PFSK-1 (cell line): ENCODE measurements around the gene SLC39A11.

Source experiments
- FOXP2 ChIP-seq: optimal IDR thresholded peaks from 2 replicates; pipeline ENCODE3; 2011; ENCODE audit warnings: borderline replicate concordance, control low read depth, inconsistent platforms; ENCODE audit not compliant: insufficient read depth; ENCODE audit errors: extremely low read length, extremely low read depth
- POLR2AphosphoS5 ChIP-seq: IDR thresholded peaks from 2 replicates; pipeline ENCODE4 v1.6.1; 2012; ENCODE audit warnings: low read depth, mild to moderate bottlenecking, control low read depth, low read length, moderate library complexity
- SIN3A ChIP-seq: IDR thresholded peaks from 2 replicates; pipeline ENCODE4 v1.6.1; 2012; ENCODE audit warnings: mild to moderate bottlenecking, low read length, moderate library complexity, borderline replicate concordance; ENCODE audit not compliant: insufficient read depth
- TAF1 ChIP-seq: IDR thresholded peaks from 2 replicates; pipeline ENCODE4 v1.6.1; 2012; ENCODE audit warnings: low read length, control low read depth, borderline replicate concordance; ENCODE audit not compliant: insufficient read depth
- TF ChIP-seq, protein P1 (sequence below), 2 experiments: IDR thresholded peaks; 2 replicates each; pipeline versions ENCODE4 v1.6.1 to v1.8.0; 2011 to 2012; ENCODE audit warnings: low read depth in 2 of 2, low read length in 2 of 2, control low read depth in 1 of 2, inconsistent platforms in 1 of 2, mild to moderate bottlenecking in 1 of 2, moderate library complexity in 1 of 2; ENCODE audit not compliant: insufficient read depth in 1 of 2

Gene SLC39A11

DNA sequence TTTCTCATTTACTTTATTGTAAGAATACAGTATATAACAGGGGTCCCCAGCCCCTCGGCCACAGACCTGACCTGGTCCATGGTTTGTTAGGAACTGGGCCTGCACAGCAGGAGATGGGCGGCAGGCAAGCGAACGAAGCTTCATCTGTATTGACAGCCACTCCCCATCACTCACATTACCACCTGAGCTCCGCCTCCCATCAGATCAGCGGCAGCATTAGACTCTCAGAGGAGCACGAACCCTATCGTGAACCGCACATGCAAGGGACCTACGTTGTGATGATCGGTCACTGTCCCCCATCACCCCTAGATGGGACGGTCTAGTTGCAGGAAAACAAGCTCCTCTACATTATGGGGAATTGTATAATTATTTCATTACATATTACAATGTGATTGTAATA, 410.6 kb downstream of the SLC39A11 start:
- TF ChIP-seq POLR2AphosphoS5 (no peak), FOXP2 (no peak), SIN3A (no peak), TAF1 (no peak)
- TF ChIP-seq, protein P1, sequence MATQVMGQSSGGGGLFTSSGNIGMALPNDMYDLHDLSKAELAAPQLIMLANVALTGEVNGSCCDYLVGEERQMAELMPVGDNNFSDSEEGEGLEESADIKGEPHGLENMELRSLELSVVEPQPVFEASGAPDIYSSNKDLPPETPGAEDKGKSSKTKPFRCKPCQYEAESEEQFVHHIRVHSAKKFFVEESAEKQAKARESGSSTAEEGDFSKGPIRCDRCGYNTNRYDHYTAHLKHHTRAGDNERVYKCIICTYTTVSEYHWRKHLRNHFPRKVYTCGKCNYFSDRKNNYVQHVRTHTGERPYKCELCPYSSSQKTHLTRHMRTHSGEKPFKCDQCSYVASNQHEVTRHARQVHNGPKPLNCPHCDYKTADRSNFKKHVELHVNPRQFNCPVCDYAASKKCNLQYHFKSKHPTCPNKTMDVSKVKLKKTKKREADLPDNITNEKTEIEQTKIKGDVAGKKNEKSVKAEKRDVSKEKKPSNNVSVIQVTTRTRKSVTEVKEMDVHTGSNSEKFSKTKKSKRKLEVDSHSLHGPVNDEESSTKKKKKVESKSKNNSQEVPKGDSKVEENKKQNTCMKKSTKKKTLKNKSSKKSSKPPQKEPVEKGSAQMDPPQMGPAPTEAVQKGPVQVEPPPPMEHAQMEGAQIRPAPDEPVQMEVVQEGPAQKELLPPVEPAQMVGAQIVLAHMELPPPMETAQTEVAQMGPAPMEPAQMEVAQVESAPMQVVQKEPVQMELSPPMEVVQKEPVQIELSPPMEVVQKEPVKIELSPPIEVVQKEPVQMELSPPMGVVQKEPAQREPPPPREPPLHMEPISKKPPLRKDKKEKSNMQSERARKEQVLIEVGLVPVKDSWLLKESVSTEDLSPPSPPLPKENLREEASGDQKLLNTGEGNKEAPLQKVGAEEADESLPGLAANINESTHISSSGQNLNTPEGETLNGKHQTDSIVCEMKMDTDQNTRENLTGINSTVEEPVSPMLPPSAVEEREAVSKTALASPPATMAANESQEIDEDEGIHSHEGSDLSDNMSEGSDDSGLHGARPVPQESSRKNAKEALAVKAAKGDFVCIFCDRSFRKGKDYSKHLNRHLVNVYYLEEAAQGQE (IDR thresholded peaks at IDR 0.05; ENCODE audit: insufficient read depth in 1 of 2, low read depth in 2 of 2, low read length in 2 of 2): no peak

DNA sequence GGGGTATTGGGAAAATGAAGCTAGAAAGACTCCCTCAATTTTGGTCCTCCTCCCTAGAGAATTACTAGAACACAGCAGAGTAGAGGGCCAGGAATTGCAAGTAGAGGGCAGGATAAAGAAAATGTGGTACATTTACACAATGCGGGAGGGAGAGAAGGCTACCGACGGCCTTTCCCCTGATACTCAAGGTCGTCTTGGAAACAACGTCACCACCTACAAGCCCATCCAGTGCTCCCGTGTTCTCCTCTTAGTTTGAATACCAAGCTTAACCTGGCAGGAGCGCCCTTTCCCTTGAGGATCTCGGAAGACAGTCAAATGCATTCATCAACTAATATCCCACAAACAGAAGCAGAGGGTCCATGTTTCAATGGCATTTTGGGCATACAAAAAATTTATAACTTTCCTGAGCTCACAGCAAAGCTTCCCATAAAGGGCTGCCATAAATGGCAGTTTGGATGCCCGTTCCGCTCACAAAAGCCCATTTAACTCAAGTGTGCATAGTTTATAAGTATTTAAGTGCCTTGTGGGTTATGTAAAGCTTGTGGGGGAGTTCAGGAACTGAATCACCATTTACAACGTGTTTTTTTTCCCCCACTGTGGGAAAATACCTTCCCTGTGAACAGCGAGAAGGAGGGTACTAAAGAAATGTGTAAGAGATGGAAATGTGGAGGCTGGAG, 414.6 kb downstream of the SLC39A11 start:
- TF ChIP-seq SIN3A (no peak), TAF1 (no peak), POLR2AphosphoS5 (no peak), FOXP2 (no peak)
- TF ChIP-seq, protein P1 (IDR thresholded peaks at IDR 0.05; ENCODE audit: insufficient read depth in 1 of 2, low read depth in 2 of 2, low read length in 2 of 2): no peak

DNA sequence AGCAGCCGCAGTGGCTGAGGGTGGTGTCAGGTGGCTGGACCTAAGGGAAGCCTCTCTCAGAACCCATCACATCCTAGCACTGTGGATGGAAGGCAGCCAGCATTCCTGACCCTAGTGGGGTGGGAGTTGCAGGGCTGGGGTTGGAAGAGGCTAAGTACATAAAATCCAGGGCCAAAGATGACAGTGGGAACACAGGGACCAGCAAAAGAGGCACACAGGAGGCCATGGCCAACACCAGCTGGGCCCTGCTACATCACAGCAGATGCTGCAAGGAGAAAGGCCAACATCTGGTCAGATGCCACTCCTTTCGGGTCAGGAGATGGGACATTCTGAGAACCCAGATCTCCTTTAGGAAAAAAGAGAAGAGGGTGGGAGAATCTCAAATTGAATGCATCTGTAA, 415.4 kb downstream of the SLC39A11 start:
- TF ChIP-seq SIN3A (no peak), POLR2AphosphoS5 (no peak), FOXP2 (no peak), TAF1 (no peak)
- TF ChIP-seq, protein P1 (IDR thresholded peaks at IDR 0.05; ENCODE audit: insufficient read depth in 1 of 2, low read depth in 2 of 2, low read length in 2 of 2): no peak

DNA sequence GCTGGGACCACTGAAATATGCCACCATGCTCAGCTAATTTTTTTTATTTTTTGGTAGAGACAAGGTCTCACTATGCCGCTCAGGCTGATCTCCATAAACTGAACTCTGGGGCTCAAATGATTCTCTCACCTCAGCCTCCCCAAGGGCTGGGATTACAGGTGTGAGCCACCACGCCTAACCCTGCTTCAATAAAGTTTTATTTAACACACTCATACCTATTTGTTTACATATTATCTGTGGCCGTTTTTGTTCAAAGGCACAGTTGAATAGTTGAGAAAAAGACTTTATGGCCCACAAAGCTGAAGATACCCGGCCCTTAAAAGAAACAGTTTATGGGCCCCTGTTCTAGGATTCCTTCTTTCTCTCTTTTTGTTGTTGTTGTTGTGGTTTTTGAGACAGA, 419.8 kb downstream of the SLC39A11 start:
- TF ChIP-seq TAF1 (no peak), SIN3A (no peak), FOXP2 (no peak), POLR2AphosphoS5 (no peak)
- TF ChIP-seq, protein P1 (IDR thresholded peaks at IDR 0.05; ENCODE audit: insufficient read depth in 1 of 2, low read depth in 2 of 2, low read length in 2 of 2): no peak

DNA sequence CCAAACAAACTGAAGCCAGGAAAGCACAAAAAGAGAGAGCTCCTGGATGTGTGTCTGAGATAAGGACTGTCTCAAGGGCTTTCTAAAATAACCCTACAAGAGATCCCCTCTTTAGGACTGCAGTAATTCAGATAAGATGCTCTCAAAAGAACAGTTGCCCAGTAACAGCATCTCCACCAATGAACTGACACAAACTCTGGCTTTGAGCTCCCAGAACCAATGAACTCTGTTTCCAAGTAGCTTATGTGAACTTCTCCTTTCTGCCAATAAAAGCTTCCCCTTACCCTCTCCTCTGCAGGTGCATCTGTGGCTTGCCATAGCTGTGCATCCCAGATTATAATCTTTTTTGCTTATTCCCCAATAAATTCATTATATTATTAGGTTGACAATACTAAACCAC, 421.5 kb downstream of the SLC39A11 start:
- TF ChIP-seq TAF1 (no peak), SIN3A (no peak)
